IPS DF 4.7 (cell line): ENCODE data around the gene TRIM37.

ENCODE experiments used
- DNase-seq: peaks from one replicate; pipeline ENCODE4 v3.0.0-alpha.2; 2013; ENCODE audit warnings: low spot score; ENCODE audit errors: extremely low read depth

TRIM37 gene

DNA sequence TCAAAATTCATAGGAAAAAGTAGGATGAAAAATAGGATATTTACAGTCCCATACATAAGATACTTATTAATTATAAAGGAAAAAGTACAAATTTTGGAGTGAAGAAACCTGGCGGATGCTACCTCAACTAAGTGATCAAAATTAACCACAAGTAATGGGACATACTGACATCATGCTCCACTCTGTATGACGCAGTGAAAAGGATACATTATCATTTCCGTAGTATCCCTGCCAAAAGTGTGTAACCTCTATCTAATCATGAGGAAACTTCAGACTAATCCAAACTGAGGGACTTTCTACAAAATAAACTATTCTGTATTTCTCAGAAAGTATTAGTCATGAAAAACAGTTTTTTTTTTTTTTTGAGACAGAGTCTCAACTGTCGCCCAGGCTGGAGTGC, 60.5 kb downstream of the TRIM37 start:
- DNase-seq, result no peak

GRCh38 chr17:59038734-59039133, 67.9 kb downstream of the TRIM37 start:
- DNase-seq, result no peak

- no peak for DNase-seq
These were observed 68.7 kb downstream of the TRIM37 start for GRCh38 chr17:59037960-59038359.

DNA sequence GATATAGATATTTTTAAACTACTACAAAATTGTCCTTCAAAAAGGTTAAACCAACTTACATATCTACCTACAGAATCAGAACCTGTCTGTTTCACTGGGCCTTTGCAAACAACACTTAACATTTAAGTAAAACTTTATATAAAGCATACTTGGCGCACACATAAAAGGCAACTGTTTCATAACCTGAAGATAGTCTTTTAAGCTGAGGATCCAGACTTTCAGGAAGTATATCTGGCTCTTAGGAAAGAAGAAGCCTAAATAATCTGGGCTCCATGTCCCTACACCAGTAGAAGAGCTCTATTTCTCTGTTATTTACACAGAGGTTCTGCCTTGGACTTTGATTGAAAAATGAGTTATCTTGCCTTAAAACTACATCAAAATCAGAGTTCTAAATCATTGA, 75.9 kb downstream of the TRIM37 start:
- DNase-seq, result no peak

DNA sequence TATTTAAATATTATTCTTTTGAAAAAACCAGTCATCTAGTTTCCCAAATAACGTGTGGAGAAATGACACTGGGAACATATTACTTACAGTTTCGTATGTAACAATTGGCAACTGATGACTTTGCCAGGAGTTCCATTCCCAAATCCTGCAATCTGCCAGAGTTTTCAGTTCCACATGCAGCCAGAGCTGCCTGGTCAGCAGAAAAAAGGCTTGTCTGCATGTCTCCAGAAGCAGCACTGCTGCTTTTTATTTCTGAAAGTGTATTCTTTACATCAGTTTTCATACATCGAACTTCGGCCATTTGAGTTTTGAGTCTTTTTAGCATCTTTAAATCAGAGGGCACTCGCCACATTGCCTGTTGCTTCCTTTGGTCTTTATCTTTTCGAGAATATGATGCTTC, 78.4 kb downstream of the TRIM37 start:
- no peak for DNase-seq

GRCh38 chr17:59027750-59028149, 78.9 kb downstream of the TRIM37 start:
- DNase-seq, result no peak

GRCh38 chr17:59026176-59026939, 80.3 kb downstream of the TRIM37 start:
- DNase-seq, result no peak

GRCh38 chr17:59024916-59025315, 81.8 kb downstream of the TRIM37 start:
- DNase-seq, result no peak

- no peak for DNase-seq
These were observed 88.7 kb downstream of the TRIM37 start for GRCh38 chr17:59018019-59018418.

DNA sequence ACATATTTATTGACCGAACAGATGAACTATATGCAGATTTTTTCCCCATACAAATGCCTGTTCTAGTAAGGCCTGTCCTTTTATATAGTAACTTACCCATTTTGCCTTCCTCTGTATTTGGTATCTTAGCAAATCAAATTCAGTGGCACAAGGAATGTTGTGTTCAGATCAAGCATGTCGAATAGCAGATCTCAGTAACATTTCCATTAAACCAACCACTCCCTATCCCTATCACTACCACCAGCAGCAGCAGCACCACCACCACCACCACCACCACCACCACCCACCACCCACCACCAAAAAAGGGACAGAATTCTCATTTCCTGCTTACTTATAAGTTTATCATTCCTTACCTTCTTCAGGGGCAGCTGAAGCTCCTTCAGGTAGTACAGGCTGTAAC, 94.7 kb downstream of the TRIM37 start:
- no peak for DNase-seq

- DNase-seq, result no peak
These were observed 96.7 kb downstream of the TRIM37 start for GRCh38 chr17:59010026-59010425.

GRCh38 chr17:59008737-59009136, 97.9 kb downstream of the TRIM37 start:
- DNase-seq, result no peak

- no peak for DNase-seq
These were observed 98.7 kb downstream of the TRIM37 start for GRCh38 chr17:59007995-59008394.

- no peak for DNase-seq
These were observed 102.2 kb downstream of the TRIM37 start for GRCh38 chr17:59004338-59005111.

DNA sequence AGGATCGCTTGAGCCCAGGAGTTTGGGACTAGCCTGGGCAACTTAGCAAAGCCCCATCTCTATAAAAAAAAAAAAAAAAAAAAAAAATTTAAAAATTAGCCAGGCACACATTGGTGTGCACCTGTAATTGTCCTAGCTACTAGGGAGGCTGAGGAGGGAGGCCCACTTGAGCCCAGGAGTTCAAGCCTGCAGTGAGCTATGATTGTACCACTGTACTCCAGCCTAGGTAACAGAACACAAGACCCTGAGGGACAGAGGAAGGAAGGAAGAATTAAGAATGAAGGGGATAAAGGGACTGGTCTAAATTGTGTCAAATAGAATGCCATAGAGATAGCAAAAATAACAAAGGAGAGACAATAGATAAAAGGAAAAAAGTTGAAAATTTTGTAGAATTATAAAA, 102.8 kb downstream of the TRIM37 start:
- DNase-seq, result no peak

DNA sequence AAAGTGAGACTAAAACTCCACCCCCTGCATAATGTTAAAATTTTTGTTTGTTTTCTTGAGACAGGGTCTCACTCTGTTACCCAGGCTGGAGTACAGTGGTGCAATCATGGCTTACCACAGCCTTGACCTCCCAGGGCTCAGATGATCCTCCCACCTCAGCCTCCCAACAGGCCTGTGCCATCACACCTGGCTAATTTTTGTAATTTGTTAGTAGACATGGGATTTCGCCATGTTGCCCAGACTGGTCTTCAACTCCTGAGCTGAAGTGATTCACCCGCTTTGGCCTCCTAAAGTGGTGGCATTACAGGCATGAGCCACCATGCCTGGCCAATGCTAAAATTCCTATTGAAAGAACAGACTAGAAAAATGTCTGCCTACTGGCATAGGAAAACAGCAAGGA, 103.8 kb downstream of the TRIM37 start:
- DNase-seq, result no peak

- DNase-seq, result no peak
These were observed 104.6 kb downstream of the TRIM37 start for GRCh38 chr17:59002126-59002525.

- DNase-seq, result no peak
These were observed 105.4 kb downstream of the TRIM37 start for GRCh38 chr17:59001158-59001814.

GRCh38 chr17:59000022-59000421, 106.7 kb downstream of the TRIM37 start:
- DNase-seq, result no peak

DNA sequence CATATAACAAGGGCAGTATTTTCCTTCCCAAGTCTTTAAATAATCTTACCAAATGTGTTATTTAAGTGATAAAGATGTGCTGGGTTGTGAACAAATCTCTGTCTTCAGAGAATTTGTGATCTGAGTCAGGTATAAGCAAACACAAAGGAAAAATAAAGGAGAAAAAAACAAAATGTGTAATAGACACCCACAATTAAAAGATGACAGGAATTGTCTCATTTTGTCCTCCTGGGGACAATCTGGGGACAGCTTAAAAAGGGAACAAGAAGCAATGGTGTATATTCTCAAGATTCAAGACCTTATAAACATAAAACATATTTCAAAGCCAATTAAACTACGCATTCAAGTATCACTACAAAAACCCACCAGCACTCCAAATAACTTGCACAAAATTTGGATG, 107.2 kb downstream of the TRIM37 start:
- no peak for DNase-seq

DNA sequence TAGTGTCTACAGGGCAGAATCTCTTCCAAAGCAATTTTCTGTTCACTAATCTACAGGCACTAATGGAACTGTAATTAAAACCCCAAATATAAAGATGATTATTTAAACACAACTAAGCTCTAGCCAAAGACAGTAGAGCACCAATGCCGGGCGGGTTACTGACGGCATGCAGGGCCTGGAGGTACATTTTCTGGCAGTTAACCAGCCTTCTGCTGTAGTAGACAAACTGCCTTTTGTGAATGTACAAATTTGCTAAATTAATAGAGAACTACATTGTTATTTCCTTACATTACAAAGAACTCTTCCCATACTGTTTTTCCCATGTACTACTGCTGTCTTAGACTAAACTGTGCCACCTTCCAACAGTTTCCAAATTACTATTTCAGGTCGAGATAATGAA, 107.8 kb downstream of the TRIM37 start:
- no peak for DNase-seq
